ENCODE data around the gene SMIM3.
A peak's percentile ranks its signal among the peaks of the same experiment; 100 is the strongest.

SMIM3 gene

GRCh38 chr5:150758531-150759333 lies 19.8 kb upstream of the SMIM3 start, which contains the start of gene DCTN4:
DCTN4 (minus strand) TSS chr5:150759017; CDS start chr5:150758993, 24 bp downstream.
- DNase-seq (ENCODE audit: low read depth, low spot score), result peak; percentile 99
- in situ Hi-C loops (cut with HindIII; ENCODE audit: low sequenced_read_pairs), result no loop called here
- peak within 1 kb of the TSS; percentile 92 for H3K4me3 ChIP-seq (ENCODE audit: low read depth, low read length)
- no peak for TF ChIP-seq CTCF (IDR thresholded peaks at IDR 0.05; ENCODE audit: low read depth, low read length)

DNA sequence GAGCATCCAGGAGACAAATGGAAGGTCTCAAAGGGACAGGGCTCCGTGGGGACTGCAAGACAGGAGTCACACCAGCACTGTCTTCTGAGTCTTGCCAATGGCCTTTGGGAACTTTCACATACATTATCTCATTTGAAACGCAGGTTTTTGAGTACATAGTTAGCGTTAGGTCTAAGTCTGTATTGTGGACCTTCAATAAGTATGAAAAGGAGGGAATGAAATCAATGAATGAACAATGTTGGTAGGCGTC lies 19.3 kb upstream of the SMIM3 start:
- in situ Hi-C loops (cut with HindIII; ENCODE audit: low sequenced_read_pairs), result no loop called here
- TF ChIP-seq CTCF (IDR thresholded peaks at IDR 0.05; ENCODE audit: low read depth, low read length), result no peak
- peak overlapping the region; percentile 92 for H3K4me3 ChIP-seq (ENCODE audit: low read depth, low read length)
- DNase-seq (ENCODE audit: low read depth, low spot score), result no peak

DNA sequence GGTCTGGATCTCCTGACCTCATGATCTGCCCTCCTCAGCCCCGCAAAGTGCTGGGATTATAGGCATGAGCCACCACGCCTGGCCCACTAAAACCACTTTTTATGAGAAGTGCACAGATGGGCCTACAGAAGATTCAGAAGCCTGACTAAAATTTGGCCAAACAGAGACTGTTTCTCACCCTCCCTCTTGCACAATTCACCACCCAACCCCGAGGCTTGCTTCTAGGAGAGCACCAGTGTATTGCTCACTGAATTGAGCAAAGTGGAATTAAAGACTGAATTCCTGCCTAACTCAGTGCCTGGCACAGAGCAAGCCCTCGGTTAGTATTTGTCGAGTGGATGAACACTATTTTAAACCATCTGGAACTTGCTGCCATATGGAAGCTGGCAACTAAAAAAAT lies 16.3 kb upstream of the SMIM3 start:
- no peak for DNase-seq (ENCODE audit: low read depth, low spot score)
- H3K4me3 ChIP-seq (ENCODE audit: low read depth, low read length), result no peak overlapping the region
- in situ Hi-C loops (cut with HindIII; ENCODE audit: low sequenced_read_pairs), result no loop called here
- TF ChIP-seq CTCF (IDR thresholded peaks at IDR 0.05; ENCODE audit: low read depth, low read length), result no peak

GRCh38 chr5:150763023-150763769 lies 15.4 kb upstream of the SMIM3 start:
- peak; percentile 53 for DNase-seq (ENCODE audit: low read depth, low spot score)
- no peak overlapping the region for H3K4me3 ChIP-seq (ENCODE audit: low read depth, low read length)
- TF ChIP-seq CTCF (IDR thresholded peaks at IDR 0.05; ENCODE audit: low read depth, low read length), result no peak
- in situ Hi-C loops (cut with HindIII; ENCODE audit: low sequenced_read_pairs), result no loop called here

DNA sequence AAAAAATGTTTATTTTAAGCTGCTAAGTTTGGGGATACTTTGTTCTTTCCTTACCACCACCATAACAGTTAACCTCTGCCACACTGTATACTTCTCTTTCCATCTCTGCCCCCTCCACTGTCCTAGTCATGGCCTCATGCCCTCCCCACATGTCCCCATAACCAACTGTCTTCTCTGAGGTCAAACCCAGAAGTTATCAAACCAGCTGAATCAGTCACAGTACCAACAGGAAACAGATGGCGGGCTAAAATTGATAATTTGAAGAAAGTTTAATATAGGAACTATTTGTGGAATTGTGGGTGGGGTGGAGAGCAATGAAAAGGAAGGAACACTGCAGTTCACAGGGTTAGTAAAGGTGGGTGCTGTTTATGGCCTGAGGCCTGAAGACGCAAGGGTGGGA lies 14.0 kb upstream of the SMIM3 start:
- H3K4me3 ChIP-seq (ENCODE audit: low read depth, low read length), result no peak overlapping the region
- DNase-seq (ENCODE audit: low read depth, low spot score), result no peak
- in situ Hi-C loops (cut with HindIII; ENCODE audit: low sequenced_read_pairs), result no loop called here
- TF ChIP-seq CTCF (IDR thresholded peaks at IDR 0.05; ENCODE audit: low read depth, low read length), result no peak

GRCh38 chr5:150765011-150765798 lies 13.4 kb upstream of the SMIM3 start:
- in situ Hi-C loops (cut with HindIII; ENCODE audit: low sequenced_read_pairs), result no loop called here
- DNase-seq (ENCODE audit: low read depth, low spot score), result no peak
- TF ChIP-seq CTCF (IDR thresholded peaks at IDR 0.05; ENCODE audit: low read depth, low read length), result no peak
- no peak overlapping the region for H3K4me3 ChIP-seq (ENCODE audit: low read depth, low read length)

All from astrocyte of the spinal cord (primary cell).